NB4 (cell line): Measurements from ENCODE around the gene MIAT.
A peak's percentile ranks its signal among the peaks of the same experiment; 100 is the strongest.

Experiments
- DNase-seq: peaks from one replicate; pipeline ENCODE4 v3.0.0; 2010; ENCODE audit warnings: low read depth
- H3K4me3 ChIP-seq: one replicate; pipeline ENCODE4 v1.5.1; 2011; ENCODE audit warnings: mild to moderate bottlenecking, low read depth, low read length, moderate library complexity
- MYC ChIP-seq: IDR thresholded peaks from 2 replicates; pipeline ENCODE4 v1.6.1; 2011; ENCODE audit warnings: low read depth, low read length
- POLR2A ChIP-seq: IDR thresholded peaks from 2 replicates; pipeline ENCODE4 v1.6.1; 2011; ENCODE audit warnings: mild to moderate bottlenecking; ENCODE audit not compliant: insufficient read length; ENCODE audit errors: extremely low read depth
- TF ChIP-seq, protein P1 (sequence below): IDR thresholded peaks from one replicate; pipeline ENCODE4 v1.5.1; 2012; ENCODE audit warnings: low read depth, low read length
- TF ChIP-seq, protein P2 (sequence below): IDR thresholded peaks from 2 replicates; pipeline ENCODE4 v1.6.1; 2011; ENCODE audit warnings: low read depth, low read length

MIAT gene

DNA sequence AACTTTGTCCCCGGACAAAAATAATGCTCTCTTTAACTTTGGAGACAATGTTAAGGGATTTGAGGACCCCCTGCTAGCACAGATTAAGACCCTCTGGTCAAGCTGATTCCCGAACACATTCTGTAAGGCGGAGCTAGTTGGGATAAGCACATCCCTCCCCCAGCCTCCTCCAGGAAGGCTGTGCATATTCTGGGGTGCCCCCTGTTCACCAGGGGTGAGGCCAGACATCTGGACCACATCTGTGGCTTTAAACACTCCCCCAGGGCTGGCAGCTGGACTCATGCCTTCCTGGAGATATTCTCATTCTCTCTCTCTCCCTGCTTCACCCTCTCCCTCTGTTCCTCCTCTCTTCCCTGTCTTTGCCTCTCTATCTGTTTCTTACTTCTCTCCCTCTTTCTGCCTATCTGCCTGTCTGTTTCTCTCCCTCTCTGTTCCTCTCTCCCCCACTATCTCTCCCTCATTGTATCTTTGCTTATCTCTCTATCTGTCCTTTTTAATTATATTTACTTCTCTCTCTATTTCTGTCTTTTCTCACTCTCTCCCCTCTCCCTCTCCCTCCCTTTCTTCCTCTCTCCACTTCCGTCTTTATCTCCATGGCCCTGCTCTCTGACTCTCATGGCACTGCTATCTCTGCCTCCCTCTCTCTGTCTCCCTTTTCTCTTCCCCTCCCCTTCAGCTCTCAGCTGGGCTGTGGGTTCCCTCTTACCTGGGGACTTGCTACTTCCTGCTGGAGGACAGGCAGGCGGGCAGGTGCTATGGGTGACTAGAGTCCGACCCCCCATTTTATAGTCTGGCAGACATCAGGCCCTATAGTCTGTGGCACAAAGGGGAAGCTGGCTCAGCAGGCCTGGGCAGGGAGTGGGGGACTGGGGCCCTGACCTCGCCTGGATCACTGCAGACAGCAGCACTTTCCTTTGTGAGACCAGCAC, 39.9 kb upstream of the MIAT start, which contains the start of gene CRYBB1:
CRYBB1 (minus strand) TSS at position 757 of the 929 bp plus-strand sequence. CDS start 1,708 bp downstream, outside the sequence.
- peak; percentile 23 for DNase-seq
- no peak within 1 kb of the TSS for H3K4me3 ChIP-seq
- TF ChIP-seq, protein P1, sequence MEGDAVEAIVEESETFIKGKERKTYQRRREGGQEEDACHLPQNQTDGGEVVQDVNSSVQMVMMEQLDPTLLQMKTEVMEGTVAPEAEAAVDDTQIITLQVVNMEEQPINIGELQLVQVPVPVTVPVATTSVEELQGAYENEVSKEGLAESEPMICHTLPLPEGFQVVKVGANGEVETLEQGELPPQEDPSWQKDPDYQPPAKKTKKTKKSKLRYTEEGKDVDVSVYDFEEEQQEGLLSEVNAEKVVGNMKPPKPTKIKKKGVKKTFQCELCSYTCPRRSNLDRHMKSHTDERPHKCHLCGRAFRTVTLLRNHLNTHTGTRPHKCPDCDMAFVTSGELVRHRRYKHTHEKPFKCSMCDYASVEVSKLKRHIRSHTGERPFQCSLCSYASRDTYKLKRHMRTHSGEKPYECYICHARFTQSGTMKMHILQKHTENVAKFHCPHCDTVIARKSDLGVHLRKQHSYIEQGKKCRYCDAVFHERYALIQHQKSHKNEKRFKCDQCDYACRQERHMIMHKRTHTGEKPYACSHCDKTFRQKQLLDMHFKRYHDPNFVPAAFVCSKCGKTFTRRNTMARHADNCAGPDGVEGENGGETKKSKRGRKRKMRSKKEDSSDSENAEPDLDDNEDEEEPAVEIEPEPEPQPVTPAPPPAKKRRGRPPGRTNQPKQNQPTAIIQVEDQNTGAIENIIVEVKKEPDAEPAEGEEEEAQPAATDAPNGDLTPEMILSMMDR: no peak
- TF ChIP-seq MYC: no peak
- TF ChIP-seq, protein P2, sequence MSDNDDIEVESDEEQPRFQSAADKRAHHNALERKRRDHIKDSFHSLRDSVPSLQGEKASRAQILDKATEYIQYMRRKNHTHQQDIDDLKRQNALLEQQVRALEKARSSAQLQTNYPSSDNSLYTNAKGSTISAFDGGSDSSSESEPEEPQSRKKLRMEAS: no peak
- no peak for TF ChIP-seq POLR2A

DNA sequence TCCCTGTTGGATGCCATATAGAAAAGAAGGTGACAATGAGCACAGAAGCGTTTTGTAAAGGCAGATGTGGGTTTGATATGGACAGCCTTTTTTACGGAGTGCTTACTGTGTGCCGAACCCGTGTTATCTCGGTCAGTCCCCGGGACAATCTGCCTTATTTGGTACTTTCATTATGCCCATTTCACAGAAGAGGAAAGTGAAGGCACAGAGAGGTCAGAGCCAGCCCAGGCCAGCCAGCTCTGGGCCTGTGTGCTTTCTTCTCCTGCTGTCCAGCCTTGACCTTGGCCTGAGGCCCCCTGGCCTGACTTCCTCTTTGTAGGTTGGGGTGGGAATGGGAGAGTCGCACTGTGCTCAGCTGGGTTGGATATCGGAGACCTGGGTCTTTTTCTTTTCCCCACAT, 38.9 kb upstream of the MIAT start:
- no peak for DNase-seq
- TF ChIP-seq POLR2A (no peak), MYC (no peak)
- TF ChIP-seq, protein P2: no peak
- TF ChIP-seq, protein P1: no peak
- H3K4me3 ChIP-seq: no peak overlapping the region

DNA sequence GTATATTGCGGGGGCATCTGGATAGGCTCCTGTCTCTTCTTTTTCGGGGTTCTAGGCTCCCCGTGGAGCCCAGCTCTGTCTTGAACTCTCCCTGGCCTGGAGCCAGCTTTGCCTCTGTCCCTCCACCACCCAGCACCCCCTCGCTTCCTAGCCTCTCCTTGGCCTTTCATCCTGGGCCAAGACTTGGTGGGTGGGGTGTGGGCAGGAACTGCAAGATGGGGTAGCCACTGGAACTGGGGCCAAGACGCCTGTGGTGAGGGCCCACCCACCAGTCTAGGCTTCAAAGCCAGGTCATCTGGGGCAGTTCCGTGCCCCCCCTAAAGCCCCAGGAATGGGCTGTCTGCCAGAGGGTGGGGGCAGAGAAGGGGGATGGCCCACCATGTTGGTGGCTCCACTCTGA, 37.9 kb upstream of the MIAT start:
- no peak for DNase-seq
- TF ChIP-seq, protein P2: no peak
- TF ChIP-seq POLR2A (no peak), MYC (no peak)
- TF ChIP-seq, protein P1: no peak
- H3K4me3 ChIP-seq: no peak overlapping the region

DNA sequence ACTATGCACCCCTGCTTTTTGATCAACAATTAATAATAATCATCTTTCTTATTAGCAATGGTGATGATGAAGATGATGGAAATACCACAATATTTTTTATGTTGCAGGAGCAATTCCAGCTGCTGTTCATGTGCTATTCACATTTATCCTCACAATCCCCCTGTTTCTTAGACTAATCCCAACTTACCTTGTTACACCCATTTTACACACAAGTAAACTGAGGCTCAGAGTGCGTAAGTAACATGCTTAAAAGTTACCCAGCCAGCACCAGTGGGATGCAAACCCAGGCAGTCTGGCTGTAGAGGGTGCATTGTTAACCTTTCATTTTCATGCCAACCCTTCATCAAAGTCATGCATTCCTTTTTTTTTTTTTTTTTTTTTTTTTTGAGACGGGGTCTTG, 37.2 kb upstream of the MIAT start:
- TF ChIP-seq, protein P2: no peak
- TF ChIP-seq, protein P1: no peak
- TF ChIP-seq MYC (no peak), POLR2A (no peak)
- no peak overlapping the region for H3K4me3 ChIP-seq
- DNase-seq: no peak

DNA sequence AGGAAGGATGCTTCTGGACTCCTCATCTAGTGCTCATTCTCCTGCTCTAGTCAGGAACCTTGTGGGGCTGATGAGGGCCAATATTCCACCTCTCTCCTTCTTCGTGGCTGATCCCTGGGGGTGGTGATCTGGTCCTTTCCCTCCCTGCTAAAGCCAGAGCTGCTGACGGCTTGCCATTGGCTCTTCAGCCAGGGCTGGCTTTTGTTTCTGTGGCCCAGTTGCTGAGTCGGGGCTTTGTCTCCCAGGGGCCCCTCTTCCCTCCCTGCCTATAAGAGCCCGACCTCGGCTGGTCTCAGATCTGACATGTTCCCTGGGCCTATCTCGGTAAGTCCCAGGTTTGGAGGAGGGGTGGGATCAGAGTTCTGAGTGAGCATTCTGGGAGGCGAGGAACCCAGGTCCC, 35.7 kb upstream of the MIAT start, which contains the start of gene CRYBA4:
CRYBA4 (plus strand) TSS at position 301 of the 400 bp plus-strand sequence. CDS start 634 bp downstream, outside the sequence.
- H3K4me3 ChIP-seq: no peak within 1 kb of the TSS
- TF ChIP-seq MYC (no peak), POLR2A (no peak)
- TF ChIP-seq, protein P2: no peak
- TF ChIP-seq, protein P1: no peak
- DNase-seq: no peak
